Activated CD8-positive, alpha-beta memory T cell treated with anti-CD3 and anti-CD28 coated beads, Interleukin-2, amount 50 U/mL, for 24 hours (primary cell): ENCODE data around the gene SHMT1.

Experiments used
- DNase-seq: peaks from one replicate; pipeline ENCODE4 v3.0.0-alpha.2; 2020; ENCODE audit errors: extremely low read depth

SHMT1 gene

DNA sequence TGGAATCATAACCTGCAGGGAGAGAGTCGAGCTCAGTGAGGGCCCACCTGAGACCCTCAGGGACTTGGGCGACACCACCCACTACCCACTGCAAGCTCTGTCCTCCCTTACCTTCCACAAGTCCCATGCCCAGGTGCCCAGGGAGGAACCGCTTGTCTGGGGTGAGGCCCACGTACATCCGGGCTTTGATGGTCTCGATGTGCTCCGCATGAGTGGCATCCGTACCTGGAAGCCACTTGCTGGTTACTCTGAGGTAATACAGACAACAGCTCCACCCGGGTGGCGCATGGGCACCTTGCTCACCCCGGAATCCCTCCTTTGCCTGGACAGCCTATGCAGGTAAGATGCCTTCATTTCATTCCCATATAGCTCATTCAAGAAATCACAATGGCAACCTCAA lies 78.1 kb downstream of the SHMT1 start:
- DNase-seq: no peak

DNA sequence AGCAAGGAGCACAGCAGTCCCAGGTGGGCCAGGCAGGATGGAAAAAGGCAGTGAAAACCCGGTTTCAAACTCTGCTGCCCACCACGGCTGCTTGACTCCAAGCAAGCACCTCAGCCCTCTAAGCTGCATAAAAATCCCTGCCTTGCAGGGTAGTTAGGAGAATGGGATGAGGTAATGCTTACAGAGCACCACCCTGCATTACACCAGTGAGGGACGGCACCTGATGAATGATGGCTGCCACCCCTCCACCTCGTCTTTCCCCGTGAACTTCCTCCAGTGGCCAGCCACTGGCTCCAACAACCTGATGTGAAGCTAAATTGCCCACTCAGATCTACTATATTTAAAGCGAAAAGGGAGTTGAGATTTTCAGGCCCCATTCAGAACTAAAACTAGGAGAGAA lies 81.6 kb downstream of the SHMT1 start:
- no peak for DNase-seq

DNA sequence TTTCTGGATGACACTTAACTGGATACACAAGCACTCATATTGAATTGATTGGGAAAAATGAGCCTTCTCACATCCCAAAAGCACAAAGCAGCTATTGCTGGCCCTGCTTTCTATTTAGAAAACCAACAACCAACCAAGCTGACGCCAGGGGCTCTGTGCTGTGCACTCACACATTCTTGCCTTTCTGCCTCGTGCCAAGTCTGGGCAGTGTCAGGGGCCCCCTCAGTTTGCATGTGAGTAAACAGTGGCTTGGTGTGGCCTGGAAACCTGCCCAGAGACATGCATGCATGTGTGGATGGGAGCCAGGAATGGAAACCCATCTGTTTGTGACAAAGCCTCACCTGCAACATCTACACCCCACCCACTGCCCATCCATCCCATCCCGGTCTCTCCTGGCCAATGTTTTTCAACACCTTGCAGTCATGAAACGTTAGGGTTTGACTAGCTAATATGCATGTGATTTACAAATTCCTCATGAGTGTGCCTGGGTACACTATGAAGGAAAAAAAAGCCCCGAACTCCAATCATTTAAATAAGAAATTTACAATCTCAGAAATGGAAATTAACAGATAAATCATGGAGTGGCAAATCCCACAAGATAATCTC lies 82.5 kb downstream of the SHMT1 start:
- no peak for DNase-seq

DNA sequence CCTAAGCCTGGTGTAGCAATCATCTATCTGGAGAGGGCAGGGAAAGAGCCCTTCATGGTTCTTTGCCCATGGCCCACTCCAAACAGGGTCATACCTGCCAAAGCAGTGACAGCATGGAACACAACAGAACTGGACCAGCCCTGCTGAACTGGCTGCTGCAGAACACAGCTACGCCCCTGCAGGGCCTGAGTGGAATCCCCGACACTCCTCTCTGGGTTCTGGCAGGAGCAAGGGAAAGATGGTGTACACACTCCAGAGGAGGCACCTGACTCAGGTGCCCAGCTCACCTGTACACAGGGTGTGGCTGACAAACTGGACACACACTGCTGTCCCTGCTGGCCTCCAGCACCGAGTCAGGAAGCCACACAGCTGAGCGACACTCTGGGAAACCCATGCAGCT lies 83.1 kb downstream of the SHMT1 start:
- DNase-seq: no peak

DNA sequence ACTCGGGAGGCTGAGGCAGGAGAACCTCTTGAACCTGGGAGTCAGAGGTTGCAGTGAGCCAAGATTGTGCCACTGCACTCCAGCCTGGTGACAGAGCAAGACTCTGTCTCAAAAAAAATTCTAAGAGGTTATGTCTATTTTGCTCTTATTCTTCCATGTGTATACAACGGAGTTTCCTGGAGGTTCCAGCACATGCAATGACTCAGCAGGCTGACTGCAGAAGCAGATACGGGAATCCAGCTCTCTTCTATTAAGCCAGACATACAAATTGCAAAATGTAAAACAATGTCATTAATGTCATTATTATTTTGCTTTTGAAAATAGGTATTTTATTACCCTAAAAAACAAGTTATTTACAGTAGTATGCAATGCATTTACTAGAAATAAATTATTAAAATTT lies 84.5 kb downstream of the SHMT1 start:
- no peak for DNase-seq
